ENCODE data around the gene GHRHR. TPM values are rescaled to one million over a fixed set of nuclear protein-coding genes. Genes with fewer than 3 reads are reported as not detected.

Gene GHRHR
- total RNA-seq, 4 donors from 2014 or later = not detected

- Histone ChIP-seq H3K9me3 (peaks cover 0 to 5% (median 0%) of the 10 kb centered on the region in 3 donors), H3K4me3 (no peak overlapping the region), H3K27me3 (peaks cover 0 to 16% (median 0%) of the 10 kb centered on the region in 4 donors), H3K27ac (no peak overlapping the region), H3K36me3 (no peaks in the 10 kb centered on the region), H3K4me1 (no peaks in the 10 kb centered on the region)
- intact Hi-C loops (cut with DNase I) = no loop called here
- 29 to 39% methylated on average over 1 to 2 of the region's 5 CpGs for WGBS, 2 donors
- DNase-seq = no peak
- TF ChIP-seq POLR2A (IDR thresholded peaks at IDR 0.05) (no peak), CTCF (IDR thresholded peaks at IDR 0.05) (no peak)
Observed at GRCh38 chr7:31007634-31008033, 43.9 kb downstream of the GHRHR start.

- 64 to 80% methylated on average over 1 to 2 of the region's 3 CpGs for WGBS, 2 donors
- Histone ChIP-seq H3K9me3 (no peaks in the 10 kb centered on the region), H3K27ac (no peak overlapping the region), H3K36me3 (no peaks in the 10 kb centered on the region), H3K4me3 (no peak overlapping the region), H3K27me3 (peaks cover 0 to 11% (median 0%) of the 10 kb centered on the region in 4 donors), H3K4me1 (no peaks in the 10 kb centered on the region)
- intact Hi-C loops (cut with DNase I) = no loop called here
- TF ChIP-seq POLR2A (IDR thresholded peaks at IDR 0.05) (no peak), CTCF (IDR thresholded peaks at IDR 0.05) (no peak)
- DNase-seq = no peak
Observed at GRCh38 chr7:31014826-31015225, 51.1 kb downstream of the GHRHR start.

GRCh38 chr7:31017032-31017675, 53.4 kb downstream of the GHRHR start:
- H3K9me3 ChIP-seq = no peaks in the 10 kb centered on the region
- no peak overlapping the region for H3K27ac ChIP-seq
- H3K4me3 ChIP-seq = no peak overlapping the region
- 75 to 86% methylated on average over 4 to 7 of the region's 7 CpGs for WGBS, 2 donors
- DNase-seq = no peak
- intact Hi-C loops (cut with DNase I) = no loop called here
- no peaks in the 10 kb centered on the region for H3K4me1 ChIP-seq
- peaks cover 0 to 11% (median 0%) of the 10 kb centered on the region in 4 donors for H3K27me3 ChIP-seq
- H3K36me3 ChIP-seq = no peaks in the 10 kb centered on the region
- TF ChIP-seq CTCF (IDR thresholded peaks at IDR 0.05) (no peak), POLR2A (IDR thresholded peaks at IDR 0.05) (no peak)

- Histone ChIP-seq H3K4me1 (no peaks in the 10 kb centered on the region), H3K36me3 (no peaks in the 10 kb centered on the region), H3K27ac (no peak overlapping the region), H3K27me3 (peaks cover 0 to 11% (median 0%) of the 10 kb centered on the region in 4 donors), H3K9me3 (no peaks in the 10 kb centered on the region), H3K4me3 (no peak overlapping the region)
- TF ChIP-seq POLR2A (IDR thresholded peaks at IDR 0.05) (no peak), CTCF (IDR thresholded peaks at IDR 0.05) (no peak)
- 63 to 87% methylated on average over 2 to 5 of the region's 5 CpGs for WGBS, 2 donors
- intact Hi-C loops (cut with DNase I) = no loop called here
- no peak for DNase-seq
Observed at GRCh38 chr7:31017721-31018120, 54.0 kb downstream of the GHRHR start.

- TF ChIP-seq POLR2A (IDR thresholded peaks at IDR 0.05) = no peak
- no peak for TF ChIP-seq CTCF (IDR thresholded peaks at IDR 0.05)
- H3K9me3 ChIP-seq = no peaks in the 10 kb centered on the region
- intact Hi-C loops (cut with DNase I) = no loop called here
- peaks cover 0 to 3% (median 0%) of the 10 kb centered on the region in 4 donors for H3K27me3 ChIP-seq
- WGBS, 2 donors = no CpG with 5 or more reads among the region's 1 CpG
- H3K27ac ChIP-seq = no peak overlapping the region
- H3K36me3 ChIP-seq = no peaks in the 10 kb centered on the region
- DNase-seq = no peak
- no peak overlapping the region for H3K4me3 ChIP-seq
- H3K4me1 ChIP-seq = no peaks in the 10 kb centered on the region
Observed at GRCh38 chr7:31019509-31019908, 55.8 kb downstream of the GHRHR start.

All from esophagus squamous epithelium (tissue), 5 donors.